HCT116 (cell line): ENCODE measurements around the gene HIVEP1. TPM values are rescaled to one million over a fixed set of nuclear protein-coding genes. Genes with fewer than 3 reads are reported as not detected.

ENCODE experiments used
- ATAC-seq: fragments of 200-7000 bp; cut with Tn5 transposase; 2 replicates; pipeline ENCODE4 v1.9.1; 2020; ENCODE audit warnings: mild to moderate bottlenecking, moderate library complexity
- BruUV-seq: library from RNA; stranded (reverse); fragments of 400-500 nt; replicated peaks from 2 replicates; lab custom pipeline; 2021; lab: Mats Ljungman, UMichigan
- CTCF ChIA-PET: fragments of 300-600 bp; sonication (Branson Sonifier 250); formaldehyde crosslinking; loops from one replicate; lab custom pipeline; 2021; ENCODE audit warnings: antibody characterized with exemption; lab: Charles Lee
- POLR2A ChIA-PET: fragments of 300-600, 350-600 bp; sonication (Branson Sonifier 250); formaldehyde crosslinking; loops from one replicate; lab custom pipeline; 2021; ENCODE audit warnings: antibody characterized with exemption; lab: Charles Lee
- RAD21 ChIA-PET, 2 experiments: fragments of 300-600 bp; sonication (Branson Sonifier 250); formaldehyde crosslinking; loops; one replicate each; lab custom pipeline; 2023; ENCODE audit warnings: low total read pairs in 2 of 2; ENCODE audit not compliant: uncharacterized antibody in 2 of 2, unreplicated experiment in 2 of 2, low non-redundant PET in 1 of 2; lab: Charles Lee
- DNase-seq: peaks from one replicate; pipeline ENCODE4 v3.0.0-alpha.2; 2010; ENCODE audit warnings: low read depth, low spot score
- H2AFZ ChIP-seq: fragments of 200-600 bp; shearing (Covaris generic), sonication (generic); 2 replicates; pipeline ENCODE4 v1.6.1; 2017; ENCODE audit warnings: low read depth, mixed run types, mixed read lengths, antibody characterized with exemption, low read length; ENCODE audit not compliant: poor library complexity, severe bottlenecking
- H3K27ac ChIP-seq: 2 replicates; pipeline ENCODE4 v1.5.1; 2012; ENCODE audit warnings: low read depth, low read length
- H3K27me3 ChIP-seq: fragments of 200-600 bp; sonication (generic); 2 replicates; pipeline ENCODE4 v1.6.1; 2016; ENCODE audit warnings: mixed run types, low read length, mixed read lengths; ENCODE audit not compliant: insufficient read depth
- H3K36me3 ChIP-seq, 2 experiments: fragments of 200-500 bp in 1 of 2; fragments of 200-600 bp in 1 of 2; sonication (Bioruptor generic) in 1 of 2; sonication (generic) in 1 of 2; 2 replicates each; pipeline versions ENCODE4 v1.5.1 to v1.6.1; 2014 to 2016; ENCODE audit warnings: low read length in 2 of 2, inconsistent platforms in 1 of 2, mixed read lengths in 1 of 2, mixed run types in 1 of 2; ENCODE audit not compliant: insufficient read depth in 2 of 2, control insufficient read depth in 1 of 2
- H3K4me1 ChIP-seq, 2 experiments: fragments of 200-600 bp in 1 of 2; sonication (generic) in 1 of 2; 2 replicates each; pipeline versions ENCODE4 v1.5.1 to v1.6.1; 2012 to 2017; ENCODE audit warnings: low read length in 2 of 2, inconsistent platforms in 1 of 2, mild to moderate bottlenecking in 1 of 2, mixed read lengths in 1 of 2, mixed run types in 1 of 2, moderate library complexity in 1 of 2; ENCODE audit not compliant: insufficient read depth in 2 of 2, control insufficient read depth in 1 of 2
- H3K4me2 ChIP-seq: fragments of 200-600 bp; sonication (generic); 2 replicates; pipeline ENCODE4 v1.6.1; 2017; ENCODE audit warnings: mixed run types, low read length, mixed read lengths
- H3K4me3 ChIP-seq, 2 experiments: fragments of 200-600 bp in 1 of 2; sonication (generic) in 1 of 2; replicated peaks in 1 of 2; 2 replicates each; pipeline ENCODE4 v1.5.1; 2011 to 2016; ENCODE audit warnings: low read length in 2 of 2, control low read depth in 1 of 2, low read depth in 1 of 2, mild to moderate bottlenecking in 1 of 2, mixed read lengths in 1 of 2, mixed run types in 1 of 2
- H3K79me2 ChIP-seq: fragments of 200-600 bp; sonication (generic); 2 replicates; pipeline ENCODE4 v1.6.1; 2017; ENCODE audit warnings: mild to moderate bottlenecking, mixed run types, low read length, moderate library complexity, mixed read lengths; ENCODE audit not compliant: insufficient read depth
- H3K9ac ChIP-seq: fragments of 200-600 bp; sonication (generic); 2 replicates; pipeline ENCODE4 v1.6.1; 2016; ENCODE audit warnings: low read length, mixed read lengths
- H3K9me2 ChIP-seq: fragments of 200-600 bp; sonication (generic), shearing (Covaris generic); 2 replicates; pipeline ENCODE4 v1.6.1; 2017; ENCODE audit warnings: mixed run types, mild to moderate bottlenecking, moderate library complexity; ENCODE audit not compliant: insufficient read depth
- H3K9me3 ChIP-seq, 2 experiments: fragments of 200-500 bp in 1 of 2; fragments of 200-600 bp in 1 of 2; sonication (Bioruptor generic) in 1 of 2; sonication (generic) in 1 of 2; 2 replicates each; pipeline ENCODE4 v1.6.1; 2014 to 2017; ENCODE audit warnings: low read length in 2 of 2, mixed read lengths in 2 of 2, inconsistent platforms in 1 of 2, low read depth in 1 of 2, mild to moderate bottlenecking in 1 of 2, mixed run types in 1 of 2, moderate library complexity in 1 of 2; ENCODE audit not compliant: control insufficient read depth in 1 of 2, insufficient read depth in 1 of 2
- H4K20me1 ChIP-seq: fragments of 200-600 bp; sonication (generic), shearing (Covaris generic); 2 replicates; pipeline ENCODE4 v1.6.1; 2017; ENCODE audit warnings: mixed run types, mild to moderate bottlenecking, moderate library complexity; ENCODE audit not compliant: insufficient read depth
- CEBPB ChIP-seq: IDR thresholded peaks from 2 replicates; pipeline ENCODE4 v1.6.1; 2012; ENCODE audit warnings: low read depth
- ELF1 ChIP-seq: IDR thresholded peaks from 2 replicates; pipeline ENCODE4 v1.6.1; 2012; ENCODE audit warnings: low read depth, borderline replicate concordance
- EZH2phosphoT487 ChIP-seq: fragments of 200-600 bp; IDR thresholded peaks from 2 replicates; pipeline ENCODE4 v1.6.1; 2018; ENCODE audit warnings: antibody characterized with exemption, borderline replicate concordance
- FOSL1 ChIP-seq: IDR thresholded peaks from 2 replicates; pipeline ENCODE4 v1.6.1; 2012; ENCODE audit warnings: low read depth
- POLR2A ChIP-seq: IDR thresholded peaks from 2 replicates; pipeline ENCODE4 v1.7.0; 2011; ENCODE audit warnings: borderline replicate concordance; ENCODE audit not compliant: insufficient read depth, insufficient read length; ENCODE audit errors: extremely low read depth
- RAD21 ChIP-seq: IDR thresholded peaks from 2 replicates; pipeline ENCODE4 v1.6.1; 2012; ENCODE audit warnings: low read depth, mild to moderate bottlenecking
- REST ChIP-seq: IDR thresholded peaks from 2 replicates; pipeline ENCODE4 v1.6.1; 2012; ENCODE audit warnings: low read depth
- SIN3A ChIP-seq: IDR thresholded peaks from 2 replicates; pipeline ENCODE4 v1.6.1; 2012; ENCODE audit warnings: low read depth
- YY1 ChIP-seq: IDR thresholded peaks from 2 replicates; pipeline ENCODE4 v1.6.1; 2011; ENCODE audit warnings: low read length, low read depth, moderate library complexity, mild to moderate bottlenecking; ENCODE audit not compliant: insufficient replicate concordance; ENCODE audit errors: extremely low read depth
- ZBTB33 ChIP-seq: IDR thresholded peaks from 2 replicates; pipeline ENCODE4 v1.6.1; 2011; ENCODE audit warnings: mild to moderate bottlenecking, low read length, moderate library complexity; ENCODE audit not compliant: insufficient replicate concordance; ENCODE audit errors: extremely low read depth
- ZNF274 ChIP-seq: fragments of 200-500 bp; sonication (Bioruptor generic); IDR thresholded peaks from 2 replicates; pipeline ENCODE4 v1.6.1; 2014; ENCODE audit warnings: mild to moderate bottlenecking, low read depth, low read length, inconsistent platforms
- intact Hi-C: fragments of 100-400 bp; cut with micrococcal nuclease; formaldehyde crosslinking; loops from 2 replicates; pipeline ENCODE4 v1.10.0; 2022
- total RNA-seq: library from RNA; stranded (reverse); gene quantifications from one replicate; pipeline ENCODE4 v1.2.1, GENCODE V29; 2021; ENCODE audit not compliant: unreplicated experiment
- TF ChIP-seq, protein P1 (sequence below): IDR thresholded peaks from 2 replicates; pipeline ENCODE4 v1.6.1; 2012
- TF ChIP-seq, protein P2 (sequence below), 3 experiments: fragments of 200-600 bp in 1 of 3; sonication (generic) in 1 of 3; IDR thresholded peaks in 2 of 3; conservative IDR thresholded peaks in 1 of 3; 2 replicates each; pipeline ENCODE4 v1.5.1; 2012 to 2017; ENCODE audit warnings: low read depth in 2 of 3, low read length in 2 of 3, antibody characterized with exemption in 1 of 3, borderline replicate concordance in 1 of 3, control low read depth in 1 of 3, mild to moderate bottlenecking in 1 of 3, mixed read lengths in 1 of 3, mixed run types in 1 of 3, moderate library complexity in 1 of 3; ENCODE audit not compliant: insufficient read depth in 1 of 3

The HIVEP1 gene
- total RNA-seq, 1 experiment from 2014 or later: 11.2 TPM

GRCh38 chr6:12009876-12010634 is 2.1 kb upstream of the HIVEP1 start:
- peaks cover 0 to 3% of the 10 kb centered on the region in 2 experiments; a peak in 1 of 4 replicates for H3K36me3 ChIP-seq
- POLR2A ChIA-PET: interaction anchor here (1.9 kb wide), 1 partner anchor 239 kb away, joined by 4 read pairs; no protein-coding TSS in a partner anchor

More at GRCh38 chr6:12009876-12010634, 2.1 kb upstream of the HIVEP1 start:
- Histone ChIP-seq H3K4me2 (peak overlapping the region; percentile 97), H3K9me2 (no peaks in the 10 kb centered on the region), H4K20me1 (no peaks in the 10 kb centered on the region), H3K9ac (peak overlapping the region; percentile 85), H3K9me3 (no peaks in the 10 kb centered on the region)
- RAD21 ChIA-PET: no interaction called here
- TF ChIP-seq, protein P1, sequence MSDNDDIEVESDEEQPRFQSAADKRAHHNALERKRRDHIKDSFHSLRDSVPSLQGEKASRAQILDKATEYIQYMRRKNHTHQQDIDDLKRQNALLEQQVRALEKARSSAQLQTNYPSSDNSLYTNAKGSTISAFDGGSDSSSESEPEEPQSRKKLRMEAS: no peak
- TF ChIP-seq EZH2phosphoT487: no peak
- TF ChIP-seq ZNF274: no peak
- TF ChIP-seq, protein P2, sequence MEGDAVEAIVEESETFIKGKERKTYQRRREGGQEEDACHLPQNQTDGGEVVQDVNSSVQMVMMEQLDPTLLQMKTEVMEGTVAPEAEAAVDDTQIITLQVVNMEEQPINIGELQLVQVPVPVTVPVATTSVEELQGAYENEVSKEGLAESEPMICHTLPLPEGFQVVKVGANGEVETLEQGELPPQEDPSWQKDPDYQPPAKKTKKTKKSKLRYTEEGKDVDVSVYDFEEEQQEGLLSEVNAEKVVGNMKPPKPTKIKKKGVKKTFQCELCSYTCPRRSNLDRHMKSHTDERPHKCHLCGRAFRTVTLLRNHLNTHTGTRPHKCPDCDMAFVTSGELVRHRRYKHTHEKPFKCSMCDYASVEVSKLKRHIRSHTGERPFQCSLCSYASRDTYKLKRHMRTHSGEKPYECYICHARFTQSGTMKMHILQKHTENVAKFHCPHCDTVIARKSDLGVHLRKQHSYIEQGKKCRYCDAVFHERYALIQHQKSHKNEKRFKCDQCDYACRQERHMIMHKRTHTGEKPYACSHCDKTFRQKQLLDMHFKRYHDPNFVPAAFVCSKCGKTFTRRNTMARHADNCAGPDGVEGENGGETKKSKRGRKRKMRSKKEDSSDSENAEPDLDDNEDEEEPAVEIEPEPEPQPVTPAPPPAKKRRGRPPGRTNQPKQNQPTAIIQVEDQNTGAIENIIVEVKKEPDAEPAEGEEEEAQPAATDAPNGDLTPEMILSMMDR (IDR thresholded peaks at IDR 0.05 in 2 of 3, conservative IDR thresholded peaks at IDR 0.05 in 1 of 3; ENCODE audit: borderline replicate concordance in 1 of 3, insufficient read depth in 1 of 3, low read depth in 2 of 3, low read length in 2 of 3): no peak
- TF ChIP-seq CEBPB: no peak
- TF ChIP-seq REST: no peak
- TF ChIP-seq FOSL1: no peak
- TF ChIP-seq RAD21: no peak
- TF ChIP-seq POLR2A: no peak
- TF ChIP-seq ZBTB33: no peak
- TF ChIP-seq SIN3A: no peak
- no peak for TF ChIP-seq YY1
- TF ChIP-seq ELF1: no peak
- TF ChIP-seq, all 23 proteins: peak for 0
- DNase-seq: no peak
- no peaks in the 10 kb centered on the region for H3K27me3 ChIP-seq
- no peaks in the 10 kb centered on the region; the same call in 1 of the 2 replicates for H3K79me2 ChIP-seq
- no peak for ATAC-seq
- H3K4me3 ChIP-seq: peak overlapping the region; percentile 65 to 72
- H3K4me1 ChIP-seq: peaks cover 26 to 42% of the 10 kb centered on the region in 2 experiments
- CTCF ChIA-PET: no interaction called here
- intact Hi-C loops: loop anchor here (2.0 to 10.0 kb wide), 2 partner anchors 225 to 239 kb away; no protein-coding TSS in a partner anchor
- BruUV-seq: no TSS peak
- H3K27ac ChIP-seq: peak overlapping the region; percentile 74
- H2AFZ ChIP-seq: peak overlapping the region; percentile 58
